Eye (tissue), 1 donor: ENCODE data around the gene LZTFL1.

Experiments
- DNase-seq: peaks from one replicate; pipeline ENCODE4 v3.0.0-alpha.2; 2015

LZTFL1 gene, protein sequence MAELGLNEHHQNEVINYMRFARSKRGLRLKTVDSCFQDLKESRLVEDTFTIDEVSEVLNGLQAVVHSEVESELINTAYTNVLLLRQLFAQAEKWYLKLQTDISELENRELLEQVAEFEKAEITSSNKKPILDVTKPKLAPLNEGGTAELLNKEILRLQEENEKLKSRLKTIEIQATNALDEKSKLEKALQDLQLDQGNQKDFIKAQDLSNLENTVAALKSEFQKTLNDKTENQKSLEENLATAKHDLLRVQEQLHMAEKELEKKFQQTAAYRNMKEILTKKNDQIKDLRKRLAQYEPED

DNA sequence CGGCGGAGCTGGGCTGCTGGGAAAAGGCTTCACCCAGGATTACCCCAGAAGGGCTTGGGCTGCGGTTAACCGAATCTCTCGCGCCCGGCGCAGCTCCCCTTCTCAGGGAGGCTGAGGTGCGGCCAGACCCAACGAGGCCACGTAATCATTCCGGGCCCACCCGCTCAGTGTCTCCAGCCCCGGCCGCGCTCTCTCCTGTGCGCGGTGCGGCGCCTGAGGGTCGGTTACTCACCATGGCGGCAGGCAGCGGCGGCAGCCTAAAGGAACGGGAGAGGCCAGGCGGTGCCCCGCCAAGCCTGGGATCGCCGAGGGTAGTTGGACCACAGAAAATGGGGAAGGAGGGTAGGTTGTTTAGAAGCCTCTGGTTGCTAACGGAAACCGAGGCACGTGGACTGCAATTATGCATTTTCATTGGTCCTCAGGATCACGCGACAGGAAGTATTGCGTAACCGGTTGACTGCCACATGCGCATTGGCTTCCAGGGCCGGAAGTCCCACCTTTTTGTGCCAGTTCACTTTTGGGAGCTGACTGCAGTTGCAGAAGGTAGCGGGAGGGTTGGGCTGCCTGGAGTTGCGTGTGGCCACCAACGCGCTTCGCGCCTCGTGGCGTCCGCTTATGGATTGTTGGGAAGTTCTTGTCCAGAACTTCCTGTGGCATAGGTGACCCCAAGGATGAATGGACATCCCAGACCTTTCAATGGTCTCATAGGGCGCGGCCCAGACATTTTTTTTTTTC, at the start of gene LZTFL1:
Gene LZTFL1 (minus strand): TSS at position 363 of the 735 bp plus-strand sequence. CDS start 128 bp downstream, at position 235.
- DNase-seq = peak; percentile 98

DNA sequence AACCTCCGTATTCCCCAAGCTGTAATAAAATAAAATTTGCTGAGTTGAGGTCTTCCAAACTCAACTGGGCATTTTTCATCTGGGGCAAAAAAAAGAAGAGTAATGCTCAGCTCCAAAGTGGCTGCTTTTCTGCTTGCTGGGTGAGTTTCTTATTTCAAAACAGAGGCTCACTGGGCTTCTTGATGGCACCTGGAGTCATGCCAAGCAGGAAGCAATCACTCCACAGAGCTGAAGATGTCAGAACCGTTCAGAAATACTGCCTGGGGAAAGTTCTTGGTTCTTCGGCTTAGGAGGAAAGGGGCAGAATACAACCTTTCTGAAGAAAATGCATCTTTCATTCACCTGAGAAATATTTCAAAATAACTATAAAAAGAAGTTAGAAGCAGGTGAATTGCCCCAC, 48.5 kb upstream of the LZTFL1 start:
- DNase-seq = no peak

DNA sequence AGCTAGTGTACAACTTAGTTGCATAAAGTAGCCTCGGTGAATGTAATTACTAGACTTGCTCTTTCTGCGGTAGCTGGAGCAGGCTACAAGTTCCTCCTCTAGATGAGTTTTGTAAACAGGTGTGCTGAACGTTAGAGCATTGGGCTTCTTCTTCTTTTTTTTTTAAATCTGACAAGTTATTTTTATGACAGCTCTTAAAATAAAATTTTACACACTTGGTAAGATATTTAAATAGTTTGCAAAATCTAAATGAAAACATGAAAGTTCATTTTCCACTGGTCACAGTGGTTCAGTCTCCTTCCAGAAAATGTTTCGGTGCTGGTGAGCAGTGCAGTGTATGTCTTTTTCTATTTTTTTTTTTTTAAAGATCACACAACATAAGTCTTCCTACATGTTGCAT, 47.4 kb upstream of the LZTFL1 start:
- no peak for DNase-seq

DNA sequence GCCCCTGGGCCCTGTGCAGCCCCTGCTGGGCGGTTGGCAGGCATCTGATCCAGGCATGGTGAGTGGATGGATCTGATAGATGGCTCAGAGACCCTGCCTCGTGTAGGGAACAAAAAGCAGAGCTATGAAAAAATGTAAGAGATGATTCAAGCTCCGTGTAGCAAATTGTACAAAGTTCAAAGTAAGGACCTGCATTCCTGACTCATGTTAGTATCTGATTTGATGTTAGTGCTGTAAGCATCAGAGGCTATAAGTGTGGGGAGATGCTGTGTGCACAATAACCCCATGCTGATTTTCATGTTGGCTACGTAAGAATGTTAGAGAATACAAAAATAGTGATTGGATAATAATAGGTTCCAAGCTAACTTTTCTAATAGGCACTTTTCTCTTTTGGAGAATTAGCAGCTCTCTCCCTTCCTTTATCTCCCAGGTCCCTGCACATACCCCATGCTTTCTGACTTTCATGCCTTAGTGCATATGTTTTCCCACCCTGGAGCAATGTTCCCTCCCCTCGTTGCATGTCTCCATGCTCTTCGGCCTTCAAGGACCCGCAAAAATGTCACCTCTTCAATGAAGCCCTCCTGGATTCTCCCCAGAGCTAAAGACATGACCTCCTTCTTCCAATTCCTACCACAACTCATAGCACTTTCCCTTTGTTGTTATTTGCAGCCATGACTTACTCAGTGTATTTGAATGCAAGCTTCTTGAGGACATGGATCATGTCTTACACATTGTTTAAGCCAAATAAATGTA, 46.0 kb upstream of the LZTFL1 start:
- DNase-seq = no peak

DNA sequence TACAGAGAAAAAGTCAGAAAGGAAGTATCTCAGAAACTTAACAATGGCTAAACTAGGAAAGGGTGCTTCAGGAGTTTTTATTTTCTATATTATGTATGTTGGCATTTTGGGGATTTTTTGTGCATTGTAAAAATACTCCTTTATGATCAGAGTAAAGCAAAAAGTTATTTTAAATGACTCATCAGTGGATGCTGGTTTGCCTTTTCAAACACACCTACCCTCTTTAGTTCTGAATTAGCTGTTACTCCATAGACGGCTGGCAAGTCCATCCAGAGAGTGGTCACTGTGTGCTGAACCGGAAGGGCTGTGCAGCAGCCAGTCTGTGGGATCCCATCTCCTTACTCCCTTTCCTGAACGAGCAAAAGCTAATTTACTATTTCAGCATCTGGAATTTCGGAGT, 45.4 kb upstream of the LZTFL1 start:
- no peak for DNase-seq

DNA sequence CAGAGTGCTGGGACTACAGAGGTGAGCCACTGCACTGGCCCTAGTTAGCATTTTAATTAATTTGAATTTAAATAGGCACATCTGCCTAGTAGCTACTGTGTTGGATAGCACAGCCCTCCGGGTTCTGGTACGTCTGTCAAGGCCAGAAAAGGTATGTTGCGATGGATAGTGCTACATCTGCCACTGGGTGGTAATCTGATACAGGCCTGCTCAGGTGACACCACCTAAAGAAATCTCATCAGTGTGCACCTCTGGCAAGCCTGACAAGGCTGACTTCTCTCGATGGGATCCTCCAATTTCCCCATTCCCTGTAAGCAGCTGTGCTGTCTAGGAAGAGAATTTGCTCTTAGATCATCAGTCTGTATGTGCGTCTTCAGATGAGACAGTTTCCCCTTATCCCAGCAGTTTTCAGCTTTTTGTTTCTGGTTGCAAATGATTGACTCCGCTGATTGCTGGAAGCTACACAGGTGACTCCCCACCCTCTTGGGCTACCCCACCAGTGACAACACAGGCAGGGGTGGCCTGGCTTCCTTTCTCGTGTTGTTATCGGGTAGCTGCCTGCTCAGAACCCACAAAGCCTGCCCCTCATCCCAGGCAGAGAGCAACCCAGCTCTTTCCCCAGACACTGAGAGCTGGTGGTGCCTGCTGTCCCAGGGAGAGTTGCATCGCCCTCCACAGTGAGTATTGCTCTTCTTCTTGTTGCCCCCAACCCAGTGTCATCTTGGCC, 44.2 kb upstream of the LZTFL1 start, which contains the start of gene CCR9:
Gene CCR9 (plus strand): TSS at position 565 of the 727 bp plus-strand sequence. CDS start 8,391 bp downstream, outside the sequence.
- DNase-seq = no peak

DNA sequence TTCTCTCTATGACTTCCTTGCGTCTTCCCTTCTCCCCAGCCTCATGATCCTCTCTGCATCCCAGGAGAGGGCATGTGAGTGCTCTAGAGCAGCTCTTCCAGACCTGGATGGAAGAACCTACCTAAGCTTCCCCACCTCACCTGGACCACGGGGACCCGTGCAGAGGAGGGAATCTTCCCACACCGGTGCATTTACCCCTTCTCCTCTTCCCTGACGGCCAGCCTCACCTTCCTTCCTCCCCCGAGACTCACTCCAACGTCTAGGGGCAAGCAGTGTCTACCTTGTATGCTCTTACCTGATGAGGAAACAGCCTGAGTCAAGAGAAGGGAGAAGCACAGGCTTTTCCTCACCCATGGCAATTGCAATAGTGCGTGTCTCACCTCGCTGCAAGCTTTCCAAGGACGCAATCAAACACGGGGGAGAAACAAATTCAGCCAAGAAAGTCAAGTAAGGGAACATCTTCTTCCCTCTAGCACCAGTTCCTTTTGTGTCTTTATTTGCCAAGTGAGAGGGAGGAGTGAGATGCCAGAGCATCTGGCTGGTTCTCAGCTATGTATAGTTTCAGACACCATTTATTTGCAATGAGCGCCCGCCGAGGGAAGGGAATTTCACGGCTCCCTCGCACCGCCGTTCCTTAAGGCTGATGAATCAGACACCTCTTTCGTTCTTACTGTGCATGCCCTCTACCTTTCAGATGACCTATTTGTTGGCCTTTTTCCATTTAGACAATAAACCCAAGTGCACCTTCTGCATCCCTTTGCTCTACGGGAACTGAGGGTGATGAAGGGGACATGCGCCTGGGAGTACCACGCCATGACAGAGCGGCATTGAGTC, 42.7 kb upstream of the LZTFL1 start:
- no peak for DNase-seq

DNA sequence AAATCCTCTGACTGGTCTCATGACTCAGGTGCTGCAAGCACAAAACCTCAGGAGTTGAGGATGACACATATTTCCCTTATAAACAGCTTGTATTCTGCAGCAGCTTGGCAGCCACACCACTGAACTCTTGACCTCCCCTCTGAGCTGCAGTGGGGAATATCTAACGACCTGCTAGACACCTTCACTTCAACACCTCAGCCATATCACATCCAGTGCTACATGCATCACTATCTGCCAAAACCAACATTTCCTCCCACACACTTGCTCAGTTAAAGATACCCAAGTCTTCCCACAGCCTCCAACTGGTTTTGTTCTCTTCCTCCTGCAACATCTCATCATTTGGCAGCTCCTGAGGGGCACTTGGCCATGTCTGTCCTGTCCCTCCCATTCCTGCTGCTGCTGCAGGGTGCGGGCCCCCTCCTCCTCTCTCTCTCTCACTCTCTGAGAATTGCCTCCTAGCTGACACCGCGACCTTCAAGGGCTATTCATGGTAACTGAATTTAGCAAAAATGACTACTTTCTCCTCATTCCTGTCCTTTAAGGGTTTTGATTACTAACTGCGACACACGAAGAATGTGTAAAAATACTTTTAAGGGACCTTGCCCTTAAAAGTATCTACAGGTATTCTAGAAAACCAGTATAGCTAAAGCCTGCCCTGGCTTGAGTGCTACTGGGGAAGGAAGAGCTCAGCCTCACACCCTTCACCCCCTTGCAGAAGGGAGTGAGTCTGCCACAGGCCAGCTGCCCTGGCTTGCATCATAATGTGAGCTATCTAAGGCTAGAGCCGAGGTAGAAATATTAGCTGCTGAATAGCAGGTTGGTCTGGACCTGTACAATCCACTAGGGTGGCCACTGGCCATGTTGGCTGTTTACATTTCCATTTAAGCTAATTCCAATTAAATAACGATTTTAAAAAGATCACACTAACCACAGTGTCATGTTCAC, 39.4 kb upstream of the LZTFL1 start:
- no peak for DNase-seq

DNA sequence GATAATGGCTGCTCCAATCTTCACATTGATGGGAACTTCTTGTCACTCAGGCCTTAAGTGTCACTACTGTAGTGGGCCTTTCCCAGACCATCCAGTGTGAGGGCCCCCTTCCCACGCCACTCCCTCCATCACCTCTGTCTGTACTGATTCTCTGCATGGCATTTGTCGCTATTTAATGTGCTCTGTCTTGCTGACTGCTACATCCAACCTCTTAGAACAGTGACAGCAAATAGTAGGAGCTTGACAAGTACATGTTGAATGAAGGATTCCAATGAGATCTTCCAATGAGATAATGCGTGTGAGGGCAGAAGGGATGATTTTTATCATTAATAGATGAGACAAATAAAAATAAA, 38.8 kb upstream of the LZTFL1 start:
- no peak for DNase-seq

DNA sequence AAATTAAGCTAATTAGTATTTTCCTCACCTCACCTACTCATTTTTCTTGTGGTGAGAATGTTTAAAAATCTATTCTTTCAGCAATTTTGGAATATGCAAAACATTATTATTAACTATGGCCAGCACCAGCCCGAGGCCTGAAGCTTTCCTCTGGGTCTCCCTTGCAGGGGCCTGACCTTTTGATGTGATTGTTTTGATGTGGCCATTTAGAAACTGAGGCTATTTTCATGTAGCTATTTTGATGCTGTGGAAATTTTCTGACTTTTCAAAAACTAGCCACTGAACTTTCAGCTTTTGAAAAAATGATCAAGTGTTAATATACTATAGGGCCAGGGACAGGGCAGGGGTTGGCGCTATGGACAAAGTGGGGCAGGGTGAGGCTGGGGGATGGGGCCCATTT, 36.2 kb upstream of the LZTFL1 start:
- DNase-seq = no peak

DNA sequence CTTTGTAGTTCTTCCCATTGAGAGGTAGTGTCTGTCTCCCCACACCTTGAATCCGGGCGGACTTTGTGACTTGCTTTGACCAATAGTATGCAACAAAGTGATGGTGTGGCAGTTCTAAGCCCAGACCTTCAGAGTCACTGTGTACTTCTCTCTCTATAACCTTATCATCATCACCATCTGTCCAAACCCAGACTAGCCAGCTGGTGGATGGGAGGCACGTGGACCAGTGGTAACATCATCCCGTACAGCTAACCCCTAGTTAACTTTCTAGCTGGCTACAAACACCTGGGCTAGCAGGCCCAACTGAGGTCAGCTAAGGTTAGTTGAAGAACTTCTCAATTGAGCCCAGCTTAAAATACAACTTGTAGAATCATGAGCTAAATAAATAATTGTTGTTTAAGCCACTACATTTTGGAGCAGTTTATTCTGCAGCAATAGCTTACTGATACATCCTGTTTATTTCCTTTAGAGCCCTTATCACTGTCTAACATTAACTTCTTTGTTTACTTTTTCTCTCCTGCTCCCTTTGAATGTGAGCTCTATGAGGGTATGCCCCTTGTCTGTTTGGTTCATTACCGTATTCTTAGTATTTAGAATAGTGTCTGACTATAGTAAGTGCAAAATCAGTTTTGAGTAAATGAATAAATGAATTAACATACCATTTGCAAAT, 32.9 kb upstream of the LZTFL1 start:
- DNase-seq = no peak

DNA sequence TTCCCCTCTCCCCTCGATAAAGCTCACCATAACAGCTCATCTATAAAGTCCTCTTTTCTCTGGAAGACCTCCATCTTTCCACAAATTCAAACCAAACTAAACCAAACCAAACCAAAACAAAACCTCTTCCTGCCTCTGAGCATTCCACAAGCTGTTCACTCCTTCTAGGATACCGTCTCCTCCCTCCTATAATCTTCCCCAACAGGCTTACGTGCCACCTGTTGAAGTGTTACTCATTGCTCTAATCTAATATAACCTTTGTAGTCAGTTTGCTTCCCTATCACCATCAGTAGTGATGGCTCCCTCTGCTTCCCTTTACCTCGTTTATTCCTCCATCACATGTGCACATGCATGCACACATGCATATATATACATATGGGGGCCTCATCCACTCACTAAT, 31.7 kb upstream of the LZTFL1 start:
- DNase-seq = no peak

DNA sequence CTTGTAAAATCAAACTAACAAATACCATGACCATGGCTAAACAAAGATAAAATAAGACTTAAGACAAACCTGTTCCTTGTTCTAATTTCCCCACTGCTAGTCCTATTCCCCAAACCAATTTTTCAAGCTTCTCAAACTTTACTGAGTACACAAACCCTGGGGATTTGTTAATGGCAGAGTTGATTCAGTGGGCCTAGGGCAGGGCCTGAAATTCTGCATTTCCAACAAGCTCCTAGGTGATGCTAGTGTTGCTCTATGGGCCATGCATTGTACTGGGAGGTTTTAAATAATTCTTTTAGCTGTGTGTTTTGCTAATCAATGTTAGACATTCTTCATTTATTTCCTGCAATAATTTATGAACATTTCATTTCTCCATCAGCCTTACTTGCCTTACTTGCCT, 31.1 kb upstream of the LZTFL1 start:
- no peak for DNase-seq

DNA sequence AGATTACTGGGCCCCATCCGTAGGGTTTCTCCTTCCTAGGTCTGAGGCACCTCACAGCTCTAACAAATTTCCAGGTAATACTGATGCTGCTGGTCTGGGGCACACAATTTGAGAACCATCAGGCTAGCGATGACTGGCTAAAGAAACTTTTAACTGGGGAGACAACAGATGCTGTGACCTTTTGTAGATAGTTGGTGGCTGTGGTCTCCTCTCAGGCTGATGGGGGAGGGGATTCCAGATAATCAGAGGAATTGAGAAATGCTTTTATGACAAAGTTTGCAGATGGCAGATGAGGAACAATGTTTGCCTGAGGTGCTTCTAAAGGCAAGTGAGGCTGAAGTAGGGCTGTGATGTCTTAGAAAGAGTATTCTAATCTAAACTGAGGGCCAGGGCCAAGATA, 30.6 kb upstream of the LZTFL1 start:
- no peak for DNase-seq

DNA sequence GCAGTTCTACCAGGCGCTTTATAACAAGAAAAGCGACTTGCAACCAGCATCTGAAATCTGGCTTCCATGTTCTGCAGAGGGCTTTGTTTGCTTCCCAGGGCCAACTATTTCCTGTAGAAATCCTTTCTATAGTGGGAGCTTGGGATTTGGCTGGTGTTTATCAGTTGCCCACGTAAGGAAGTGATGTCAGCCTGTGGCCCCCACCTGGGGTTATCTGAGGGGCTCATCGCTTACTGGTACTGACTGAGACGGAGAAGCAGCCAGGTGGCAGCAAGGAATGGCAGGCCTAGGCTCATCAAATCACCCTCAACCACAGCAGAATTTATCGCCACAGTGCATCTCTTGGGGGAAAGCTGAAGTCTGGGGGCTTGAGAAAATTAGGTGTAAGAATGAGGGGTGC, 29.9 kb upstream of the LZTFL1 start:
- no peak for DNase-seq

DNA sequence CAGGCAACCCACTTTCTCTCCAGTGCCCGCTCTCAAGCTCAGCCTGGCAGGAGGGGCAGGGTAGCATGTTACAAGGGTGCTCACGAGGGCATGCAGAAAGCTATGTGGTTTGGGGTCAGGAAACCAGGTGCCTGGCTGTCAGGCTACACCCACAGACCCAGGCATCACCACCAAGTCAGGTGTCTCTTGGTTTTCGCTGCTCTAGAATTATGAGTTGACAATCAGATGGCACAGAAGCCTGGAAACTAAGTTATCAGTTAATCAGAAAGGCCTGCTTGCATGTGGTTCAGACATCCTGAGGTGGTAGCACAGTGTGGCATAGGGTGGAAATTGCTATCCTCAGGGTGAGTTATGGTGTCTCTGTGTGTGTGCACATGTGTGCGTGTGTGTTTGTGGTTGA, 28.2 kb upstream of the LZTFL1 start:
- no peak for DNase-seq

DNA sequence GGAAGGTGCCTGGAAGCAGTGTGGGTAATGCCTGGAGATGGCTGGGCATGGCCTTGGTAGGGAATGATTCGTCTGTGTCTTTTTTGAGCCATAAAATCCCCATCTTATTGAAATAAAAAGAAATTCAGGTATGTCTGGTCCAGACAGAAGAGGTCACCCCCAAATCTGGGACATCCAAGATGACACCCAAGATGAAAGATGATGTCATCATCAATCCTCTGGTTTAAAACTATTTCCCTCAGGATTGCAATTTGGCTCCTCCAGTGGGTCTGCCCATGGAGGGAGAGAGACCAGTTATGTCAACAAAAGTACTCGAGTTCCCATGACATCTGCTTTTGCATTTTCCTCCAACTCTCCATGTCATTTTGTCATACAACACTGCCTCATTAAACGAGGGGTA, 27.7 kb upstream of the LZTFL1 start:
- no peak for DNase-seq

DNA sequence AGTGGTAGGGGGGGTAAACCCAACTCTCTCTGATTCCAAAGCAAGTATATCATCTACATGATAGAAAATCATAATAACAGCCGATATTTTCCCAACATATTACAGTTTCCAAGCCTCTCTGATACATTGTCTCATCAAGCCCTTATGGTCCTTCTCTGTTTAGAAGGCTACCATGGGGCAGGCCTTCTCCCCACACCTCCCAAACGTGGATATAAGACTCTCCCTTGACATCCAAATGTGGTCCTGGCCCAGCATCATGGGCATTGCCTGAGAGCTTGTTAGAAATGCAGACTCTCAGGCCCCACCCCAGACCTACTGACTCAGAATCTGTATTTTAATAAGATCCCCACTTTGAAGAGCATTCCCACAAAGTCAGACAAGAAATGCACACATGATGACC, 26.7 kb upstream of the LZTFL1 start:
- no peak for DNase-seq

DNA sequence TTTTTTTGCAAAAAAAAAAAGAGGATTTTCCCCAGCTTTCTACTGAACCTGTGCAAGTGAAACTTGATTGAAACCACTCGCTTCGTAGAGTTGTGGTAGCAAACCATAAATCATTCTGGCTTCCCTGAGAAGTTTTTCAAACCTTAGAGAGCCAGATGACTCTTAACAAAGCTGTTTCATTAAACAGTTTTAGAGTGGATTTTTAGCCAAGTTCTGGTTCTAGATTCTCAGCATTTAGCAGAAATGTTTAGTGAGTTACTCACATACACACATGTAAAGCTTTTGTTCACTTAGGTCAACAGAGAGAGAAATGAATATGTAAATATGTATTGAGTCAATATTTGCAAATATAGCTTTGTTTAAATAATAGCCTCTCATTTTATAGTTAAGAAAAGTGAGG, 26.3 kb upstream of the LZTFL1 start:
- DNase-seq = no peak

DNA sequence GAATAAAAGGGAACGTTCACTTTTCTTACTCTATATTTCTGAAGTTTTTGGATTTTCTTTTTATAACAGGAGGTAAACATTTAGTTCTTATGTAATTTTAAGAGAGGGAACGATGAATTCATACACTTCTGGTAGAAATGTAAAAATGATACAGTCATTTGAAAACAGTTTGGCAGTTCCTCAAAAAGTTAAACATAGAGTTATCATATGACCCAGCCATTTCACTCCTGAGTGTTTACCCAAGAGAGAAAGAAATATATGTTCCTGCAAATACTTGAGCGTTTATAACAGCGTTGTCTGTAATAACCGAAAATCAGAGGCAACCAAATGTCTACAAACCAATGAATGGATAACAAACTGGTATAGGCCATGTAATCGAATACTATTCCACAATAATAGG, 23.6 kb upstream of the LZTFL1 start:
- DNase-seq = no peak
